Measurements from ENCODE around the gene EIF2D.

EIF2D gene

GRCh38 chr1:206570529-206570928 is 41.7 kb downstream of the EIF2D start:
- Mint-ChIP-seq H3K27ac (peak overlapping the region in 1 of 2 donors; percentile 94), H3K9me3 (no peaks in the 10 kb centered on the region), H3K4me1 (peaks cover 100% of the 10 kb centered on the region), H3K27me3 (no peaks in the 10 kb centered on the region), H3K4me3 (peak overlapping the region; percentile 74 to 93)
- DNase-seq (no peak), ATAC-seq (no peak)

DNA sequence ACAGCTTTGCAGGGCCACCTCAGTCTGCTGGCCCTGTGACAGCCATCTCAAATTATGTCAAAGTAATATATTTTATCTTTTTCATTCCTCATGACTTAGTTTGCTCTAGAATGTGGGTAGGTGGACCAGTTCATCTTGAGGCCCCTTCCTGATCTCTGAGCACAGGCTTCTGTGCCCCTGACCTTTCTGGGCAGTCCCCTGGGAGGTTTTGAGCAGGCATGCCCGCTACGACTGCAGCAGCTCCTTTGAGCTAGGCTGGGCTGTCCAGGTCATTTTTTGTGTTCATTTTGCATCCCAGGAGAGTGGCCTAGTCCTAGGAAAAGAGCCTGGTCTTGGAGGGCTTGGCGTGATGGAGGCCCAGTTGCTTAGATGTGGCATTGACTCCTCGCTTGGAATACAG is 42.7 kb downstream of the EIF2D start:
- ATAC-seq: peak; percentile 29
- peak in 1 of 2 donors; percentile 35 for DNase-seq
- H3K4me3 Mint-ChIP-seq: peak overlapping the region; percentile 88 to 93

DNA sequence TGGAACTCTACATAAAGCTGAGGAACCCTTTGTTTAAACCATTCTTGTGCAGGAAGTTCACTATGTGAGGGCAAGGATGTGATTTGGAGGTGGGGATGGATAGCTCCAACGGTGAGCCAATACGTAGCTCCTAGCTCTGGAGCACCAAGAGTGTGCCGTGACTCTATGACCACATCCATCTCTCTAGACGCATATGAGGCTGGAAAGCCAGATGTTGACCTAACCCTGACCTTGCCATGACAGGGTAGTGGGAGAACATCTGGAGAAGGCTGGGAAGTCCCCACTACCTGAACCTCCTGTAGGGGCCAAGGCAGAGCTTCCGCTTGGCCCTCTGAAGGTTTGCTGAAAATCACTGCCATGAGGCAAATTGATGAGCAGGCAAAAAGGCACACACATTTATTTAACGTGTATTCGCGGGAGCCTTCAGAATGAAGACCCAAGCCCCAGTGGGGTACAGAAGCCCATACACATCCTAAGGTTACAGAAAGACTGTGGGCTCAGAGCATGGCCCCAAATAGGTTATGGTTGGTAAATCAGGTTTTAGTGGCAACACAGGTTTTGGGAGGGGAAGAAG is 43.4 kb downstream of the EIF2D start:
- H3K27ac Mint-ChIP-seq: peak overlapping the region; percentile 75 to 79
- H3K4me1 Mint-ChIP-seq: peaks cover 100% of the 10 kb centered on the region
- no peaks in the 10 kb centered on the region for H3K9me3 Mint-ChIP-seq
- ATAC-seq (peak; percentile 29), DNase-seq (peak in 1 of 2 donors; percentile 27)
- peak overlapping the region; percentile 88 to 93 for H3K4me3 Mint-ChIP-seq
- no peaks in the 10 kb centered on the region for H3K27me3 Mint-ChIP-seq

More for the DNA sequence above, 42.7 kb downstream of the EIF2D start:
- no peaks in the 10 kb centered on the region for H3K9me3 Mint-ChIP-seq
- peaks cover 100% of the 10 kb centered on the region for H3K4me1 Mint-ChIP-seq
- no peaks in the 10 kb centered on the region for H3K27me3 Mint-ChIP-seq
- no peak overlapping the region for H3K27ac Mint-ChIP-seq

DNA sequence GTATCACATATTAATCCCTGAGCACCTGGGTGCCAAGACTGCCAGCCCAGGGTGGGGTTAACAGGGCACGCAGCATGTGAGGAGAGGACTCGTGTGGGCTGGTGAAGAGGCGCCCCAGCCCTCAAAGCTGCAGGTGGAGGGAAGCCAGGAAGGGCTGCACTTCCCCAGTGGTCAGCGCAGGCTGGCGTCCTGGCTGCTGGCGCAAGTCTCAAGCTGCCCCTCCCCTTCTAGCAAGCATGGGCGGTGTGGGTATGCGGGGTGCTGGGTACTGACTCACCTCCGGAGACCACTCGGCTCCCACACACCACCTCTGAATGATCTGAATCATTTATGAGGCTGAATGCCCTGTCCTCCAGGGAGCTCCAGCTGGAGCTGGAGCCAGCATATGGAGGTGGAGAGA is 44.0 kb downstream of the EIF2D start:
- Mint-ChIP-seq H3K9me3 (no peaks in the 10 kb centered on the region), H3K27ac (peak overlapping the region; percentile 79 to 82), H3K4me1 (peaks cover 100% of the 10 kb centered on the region), H3K27me3 (no peaks in the 10 kb centered on the region), H3K4me3 (peak overlapping the region; percentile 88 to 93)
- ATAC-seq (peak; percentile 77), DNase-seq (no peak)

- no peak for ATAC-seq
- DNase-seq: no peak
- peak overlapping the region; percentile 82 to 97 for H3K27ac Mint-ChIP-seq
- H3K4me3 Mint-ChIP-seq: peak overlapping the region; percentile 88 to 93
- no peaks in the 10 kb centered on the region for H3K9me3 Mint-ChIP-seq
- H3K27me3 Mint-ChIP-seq: no peaks in the 10 kb centered on the region
- peaks cover 100% of the 10 kb centered on the region for H3K4me1 Mint-ChIP-seq
These were observed 45.3 kb downstream of the EIF2D start for GRCh38 chr1:206566999-206567398.

DNA sequence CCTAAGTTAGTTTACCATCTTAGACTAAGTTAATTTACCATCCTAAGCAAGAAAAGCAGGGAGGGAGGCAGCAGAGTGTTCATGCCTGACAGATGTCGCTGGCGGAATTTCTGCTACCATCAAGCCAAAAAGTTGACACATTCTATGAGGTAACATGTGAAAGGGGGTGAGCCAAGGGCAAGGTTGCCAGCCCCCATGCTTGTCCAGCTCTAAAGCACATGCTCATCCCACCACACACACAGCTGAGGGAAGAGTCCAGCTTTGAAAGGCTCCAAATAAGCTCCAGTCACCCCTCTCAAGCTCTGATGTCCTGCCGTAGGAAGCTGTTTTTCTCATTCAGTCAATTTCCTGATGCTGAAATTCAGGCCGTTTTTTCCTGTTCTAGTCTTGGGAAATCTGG is 46.3 kb downstream of the EIF2D start:
- Mint-ChIP-seq H3K27me3 (no peaks in the 10 kb centered on the region), H3K27ac (peak overlapping the region; percentile 82 to 99)

DNA sequence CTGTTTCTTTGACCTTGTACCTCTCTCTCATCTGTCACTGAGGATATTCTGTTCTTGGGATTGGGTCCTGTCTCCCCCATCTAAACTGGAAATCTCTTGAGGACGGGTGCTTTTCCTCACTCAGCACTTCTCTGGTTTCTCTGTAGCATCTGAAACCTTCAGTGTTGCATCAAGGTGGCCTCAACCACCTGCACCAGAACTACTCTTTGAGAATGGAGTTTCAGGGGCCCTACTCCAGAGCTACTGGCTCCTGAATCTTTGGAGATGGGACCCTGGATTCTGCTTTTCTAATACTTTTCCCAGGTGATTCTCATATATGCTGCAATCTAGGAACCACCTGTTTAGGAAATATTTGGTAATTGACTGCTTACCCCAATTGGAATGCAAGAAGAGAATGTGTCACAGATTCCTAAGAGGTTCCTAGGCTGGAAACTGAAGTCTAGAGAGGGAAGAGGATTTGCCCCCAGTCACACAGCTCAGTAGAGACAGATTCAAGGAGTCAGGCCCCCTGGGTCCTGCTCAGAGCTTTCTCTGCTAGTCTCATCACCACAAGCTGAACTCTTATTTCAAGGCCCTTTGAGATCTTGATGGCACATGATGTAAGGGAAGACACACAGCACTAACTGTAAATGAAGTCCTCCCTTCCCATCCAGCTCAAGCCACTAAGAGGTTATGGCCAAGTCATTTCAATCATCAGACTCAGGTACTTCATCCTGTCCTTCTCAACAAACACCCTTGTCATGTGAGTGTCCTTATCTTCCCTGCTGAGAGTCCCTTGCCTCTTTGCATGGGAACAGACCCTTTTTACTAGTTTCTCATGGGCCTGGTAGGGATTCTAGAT is 48.7 kb downstream of the EIF2D start:
- Mint-ChIP-seq H3K9me3 (no peaks in the 10 kb centered on the region), H3K4me1 (peaks cover 91% of the 10 kb centered on the region), H3K27ac (peak overlapping the region; percentile 96 to 99), H3K4me3 (peak overlapping the region; percentile 88 to 93), H3K27me3 (no peaks in the 10 kb centered on the region)
- DNase-seq: no peak
- ATAC-seq: peak; percentile 48

More for the DNA sequence above, 46.3 kb downstream of the EIF2D start:
- Mint-ChIP-seq H3K9me3 (no peaks in the 10 kb centered on the region), H3K4me3 (peak overlapping the region; percentile 88 to 93), H3K4me1 (peaks cover 100% of the 10 kb centered on the region)
- DNase-seq (no peak), ATAC-seq (no peak)

DNA sequence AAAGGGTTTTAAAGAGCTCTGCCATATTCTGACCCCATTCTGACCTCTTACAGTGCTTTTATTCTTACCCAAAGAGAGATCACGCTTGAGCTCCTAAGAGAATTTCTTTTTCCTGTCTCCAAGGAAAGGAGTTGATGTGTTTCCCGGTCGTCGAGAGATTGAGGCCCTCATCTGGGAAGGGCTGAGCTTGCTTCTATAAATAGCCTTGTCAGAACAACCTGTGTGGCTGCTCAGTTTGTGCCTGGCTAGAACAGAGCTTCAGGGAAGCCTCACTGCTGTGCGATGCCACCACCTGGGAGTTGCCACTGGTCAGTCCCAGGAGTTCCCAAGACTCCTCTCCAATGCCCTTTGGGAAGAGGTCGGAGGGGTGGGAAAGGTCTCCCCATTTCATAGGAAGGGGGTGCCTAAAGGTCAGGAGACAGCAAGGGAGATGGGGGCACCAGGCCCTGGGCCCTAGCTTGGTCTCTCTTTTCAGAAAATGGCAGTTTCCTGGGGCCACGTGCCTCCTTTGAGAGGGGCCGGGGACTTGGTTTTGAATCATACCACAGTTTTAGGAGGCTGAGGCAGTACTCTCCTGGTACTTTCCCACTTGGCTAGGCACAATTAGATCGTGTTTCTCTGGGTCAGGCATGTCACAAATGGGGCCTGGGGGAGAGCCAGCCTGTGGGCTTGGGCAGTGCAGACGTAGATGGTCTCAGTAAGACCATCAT is 52.1 kb downstream of the EIF2D start:
- Mint-ChIP-seq H3K27ac (peak overlapping the region; percentile 89 to 98), H3K4me3 (peak overlapping the region; percentile 88 to 93), H3K4me1 (peaks cover 71% of the 10 kb centered on the region), H3K27me3 (no peaks in the 10 kb centered on the region), H3K9me3 (no peaks in the 10 kb centered on the region)
- DNase-seq (peak in 1 of 2 donors; percentile 61), ATAC-seq (peak; percentile 2)

- ATAC-seq (no peak), DNase-seq (no peak)
- peaks cover 71% of the 10 kb centered on the region for H3K4me1 Mint-ChIP-seq
- peak overlapping the region; percentile 88 to 93 for H3K4me3 Mint-ChIP-seq
- peak overlapping the region; percentile 89 to 98 for H3K27ac Mint-ChIP-seq
- no peaks in the 10 kb centered on the region for H3K9me3 Mint-ChIP-seq
- H3K27me3 Mint-ChIP-seq: no peaks in the 10 kb centered on the region
These were observed 52.6 kb downstream of the EIF2D start for GRCh38 chr1:206559672-206559995.

GRCh38 chr1:206558794-206559671 is 53.2 kb downstream of the EIF2D start:
- DNase-seq (no peak), ATAC-seq (no peak)
- H3K9me3 Mint-ChIP-seq: no peaks in the 10 kb centered on the region

DNA sequence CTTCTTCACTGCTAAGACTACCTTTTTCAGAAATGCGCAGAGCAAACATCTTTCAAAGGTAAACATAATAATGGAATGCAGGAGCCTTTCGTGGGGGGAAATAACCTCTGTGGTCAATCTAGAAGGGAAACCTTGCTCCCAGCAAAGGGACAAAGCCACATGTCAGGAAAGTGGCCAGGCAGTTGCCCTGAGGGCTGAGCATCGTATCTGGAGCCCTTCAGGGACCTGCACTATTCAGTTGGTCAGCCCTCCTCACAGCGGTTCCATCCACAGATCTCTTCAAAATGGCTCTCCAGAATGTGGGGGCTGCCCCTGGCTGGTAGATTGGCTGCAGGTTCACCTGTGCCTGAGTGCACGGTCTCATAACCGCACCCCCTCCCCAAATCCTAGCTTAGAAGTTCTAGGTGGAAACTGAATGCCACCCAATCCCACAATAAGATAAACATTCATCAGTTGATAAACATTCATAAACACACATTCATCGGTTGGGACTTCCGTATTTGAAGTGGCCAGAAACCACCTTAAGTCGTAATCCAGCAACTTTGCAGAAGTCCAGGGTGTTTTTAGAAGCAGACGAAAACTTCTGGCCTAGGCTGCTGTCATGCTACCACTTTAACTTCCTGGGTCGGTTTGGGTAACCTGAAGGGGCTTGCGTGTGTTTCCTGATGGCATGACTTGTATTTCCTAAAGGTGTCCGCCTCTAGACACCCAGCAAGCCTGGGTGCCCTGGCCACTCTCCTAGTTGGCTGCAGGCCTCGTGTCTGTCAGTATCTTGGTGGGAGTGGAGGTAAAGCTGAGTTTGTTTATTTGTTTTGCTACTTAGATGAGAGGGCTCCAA is 54.4 kb downstream of the EIF2D start:
- Mint-ChIP-seq H3K27ac (peak overlapping the region; percentile 98 to 99), H3K9me3 (no peaks in the 10 kb centered on the region), H3K27me3 (no peaks in the 10 kb centered on the region), H3K4me3 (peak overlapping the region; percentile 88 to 93), H3K4me1 (peaks cover 71% of the 10 kb centered on the region)
- ATAC-seq (no peak), DNase-seq (no peak)

More at GRCh38 chr1:206558794-206559671, 53.2 kb downstream of the EIF2D start:
- Mint-ChIP-seq H3K4me3 (peak overlapping the region; percentile 88 to 93), H3K4me1 (peaks cover 71% of the 10 kb centered on the region), H3K27ac (peak overlapping the region; percentile 98 to 99), H3K27me3 (no peaks in the 10 kb centered on the region)

DNA sequence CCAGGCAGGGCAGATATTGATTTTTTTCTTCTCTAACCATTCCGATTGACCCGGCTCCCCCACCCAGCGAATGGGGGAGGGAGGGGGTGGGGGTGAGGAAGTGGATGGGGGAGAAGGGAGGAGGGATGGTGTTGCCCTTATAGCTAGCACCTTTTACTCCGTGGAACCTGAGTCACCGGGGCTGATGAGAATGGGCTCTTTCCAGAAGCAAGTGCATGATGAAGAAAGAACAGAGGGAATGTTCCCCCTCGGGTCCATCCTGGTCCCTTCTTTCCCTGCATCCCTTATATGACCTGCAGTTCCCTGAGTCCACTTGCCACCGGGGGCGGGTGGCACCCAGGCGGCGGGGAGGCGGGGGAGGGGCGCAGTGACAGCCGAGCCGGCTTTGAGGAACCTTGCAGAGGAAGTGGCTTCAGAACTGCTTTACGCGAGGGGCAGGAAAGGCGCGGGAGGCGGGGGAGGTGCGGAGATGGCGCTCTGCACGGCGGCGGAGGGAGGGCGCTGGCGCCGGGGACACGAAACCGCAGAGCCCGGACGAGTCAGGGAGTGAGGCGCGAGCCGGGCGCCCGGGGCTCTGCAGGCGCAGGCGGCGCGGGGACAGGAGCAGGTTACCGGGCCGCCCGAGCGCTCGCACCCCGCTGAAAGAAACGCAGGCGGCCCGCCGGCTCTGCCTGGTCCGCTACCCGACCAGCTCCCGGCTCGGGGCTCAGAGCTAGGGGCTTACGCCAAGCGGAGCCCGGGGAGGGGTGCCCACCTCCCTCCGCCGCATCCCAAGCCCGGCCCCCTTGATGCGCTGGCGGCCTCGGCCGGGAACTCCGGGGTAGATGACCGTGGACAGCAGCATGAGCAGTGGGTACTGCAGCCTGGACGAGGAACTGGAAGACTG is 55.3 kb downstream of the EIF2D start:
- DNase-seq: peak; percentile 81 to 90
- peak overlapping the region; percentile 91 to 99 for H3K27ac Mint-ChIP-seq
- H3K4me1 Mint-ChIP-seq: peaks cover 71% of the 10 kb centered on the region
- ATAC-seq: peak; percentile 73
- H3K27me3 Mint-ChIP-seq: no peaks in the 10 kb centered on the region
- no peaks in the 10 kb centered on the region for H3K9me3 Mint-ChIP-seq
- peak overlapping the region; percentile 88 to 93 for H3K4me3 Mint-ChIP-seq

DNA sequence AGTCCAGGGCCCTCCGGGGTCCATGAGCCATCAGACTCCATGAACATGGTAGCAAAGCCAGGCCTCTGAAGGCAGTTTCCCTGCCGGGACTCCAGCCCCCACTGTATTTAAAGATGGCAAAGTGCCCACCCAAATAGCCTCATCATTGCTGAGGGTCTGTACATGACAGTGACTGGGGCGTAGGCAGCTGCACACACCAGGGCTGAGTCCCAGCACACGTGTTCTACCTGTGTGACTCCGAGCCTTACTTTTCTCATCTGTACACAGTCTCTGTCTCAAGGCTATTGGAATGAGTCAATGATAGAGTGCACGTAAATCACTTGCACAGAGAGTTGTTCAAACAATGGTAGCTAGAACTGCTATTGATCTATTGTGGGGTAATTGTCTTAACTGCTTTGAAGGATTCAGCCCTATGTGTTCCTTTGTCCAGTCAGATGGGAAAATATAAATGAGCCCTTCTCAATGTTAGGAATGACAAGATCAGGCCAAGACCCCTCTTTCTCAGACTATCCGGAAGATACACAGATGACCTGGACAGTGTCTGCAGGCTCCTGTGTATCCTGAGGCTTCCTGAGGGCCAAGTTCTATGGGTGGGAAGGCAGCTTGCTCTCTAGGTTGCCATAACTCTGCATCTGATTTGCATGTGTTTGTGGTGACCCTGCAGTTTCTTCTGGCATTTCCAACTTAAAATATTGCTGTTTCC is 56.1 kb downstream of the EIF2D start:
- ATAC-seq (peak; percentile 61), DNase-seq (no peak)
- no peaks in the 10 kb centered on the region for H3K27me3 Mint-ChIP-seq
- H3K27ac Mint-ChIP-seq: peak overlapping the region; percentile 91 to 99
- peak overlapping the region; percentile 88 to 93 for H3K4me3 Mint-ChIP-seq
- H3K4me1 Mint-ChIP-seq: peaks cover 71% of the 10 kb centered on the region
- no peaks in the 10 kb centered on the region for H3K9me3 Mint-ChIP-seq
